GM12872 (cell line): ENCODE measurements around the gene UTS2R.

Experiments used
- CTCF ChIP-seq: IDR thresholded peaks from 3 replicates; pipeline ENCODE4 v1.5.1; 2011; ENCODE audit warnings: low read depth, mild to moderate bottlenecking, low read length, moderate library complexity; ENCODE audit not compliant: insufficient read depth

The UTS2R gene

DNA sequence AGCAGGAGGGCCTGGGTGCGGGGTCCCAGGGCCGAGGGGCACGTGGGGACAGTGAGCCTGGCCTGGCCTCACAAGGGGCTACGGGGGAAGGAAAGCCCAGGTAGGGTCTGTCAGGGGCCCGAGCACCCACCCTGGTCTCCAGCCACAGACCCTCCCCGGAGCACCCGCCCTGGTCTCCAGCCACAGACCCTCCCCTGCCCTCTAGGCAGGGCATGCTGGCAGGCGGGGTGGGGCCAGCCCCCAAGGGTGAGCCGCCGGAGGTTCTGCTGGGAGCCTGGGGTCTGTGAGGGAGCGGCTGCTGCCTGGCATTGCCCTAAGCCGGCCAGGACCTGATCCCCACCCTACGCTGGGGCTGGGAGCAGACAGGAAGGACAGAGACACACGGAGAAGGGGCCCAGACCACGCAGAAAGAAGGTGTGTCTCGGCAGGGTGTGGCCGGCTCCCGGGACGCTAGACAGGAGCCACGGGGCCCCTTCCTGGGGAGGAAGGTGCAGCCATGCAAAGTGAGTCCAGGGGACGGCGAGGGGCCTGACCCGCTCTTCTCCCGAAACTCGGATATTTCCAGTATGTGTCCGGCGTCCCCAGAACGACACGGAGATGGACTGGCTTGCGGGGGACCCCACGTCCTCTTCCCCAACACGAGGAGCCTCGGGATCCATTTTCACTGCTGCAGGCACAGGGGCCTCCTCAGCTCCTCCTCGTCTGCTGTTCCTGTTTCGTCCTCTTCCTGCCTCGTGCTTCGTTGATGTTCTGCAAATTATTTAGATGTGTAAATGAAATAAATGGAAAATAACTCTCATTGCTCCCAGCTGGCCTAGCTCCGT lies 15.5 kb downstream of the UTS2R start:
- no peak for TF ChIP-seq CTCF

- no peak for TF ChIP-seq CTCF
Observed at GRCh38 chr17:82387705-82388106, 16.1 kb downstream of the UTS2R start.

DNA sequence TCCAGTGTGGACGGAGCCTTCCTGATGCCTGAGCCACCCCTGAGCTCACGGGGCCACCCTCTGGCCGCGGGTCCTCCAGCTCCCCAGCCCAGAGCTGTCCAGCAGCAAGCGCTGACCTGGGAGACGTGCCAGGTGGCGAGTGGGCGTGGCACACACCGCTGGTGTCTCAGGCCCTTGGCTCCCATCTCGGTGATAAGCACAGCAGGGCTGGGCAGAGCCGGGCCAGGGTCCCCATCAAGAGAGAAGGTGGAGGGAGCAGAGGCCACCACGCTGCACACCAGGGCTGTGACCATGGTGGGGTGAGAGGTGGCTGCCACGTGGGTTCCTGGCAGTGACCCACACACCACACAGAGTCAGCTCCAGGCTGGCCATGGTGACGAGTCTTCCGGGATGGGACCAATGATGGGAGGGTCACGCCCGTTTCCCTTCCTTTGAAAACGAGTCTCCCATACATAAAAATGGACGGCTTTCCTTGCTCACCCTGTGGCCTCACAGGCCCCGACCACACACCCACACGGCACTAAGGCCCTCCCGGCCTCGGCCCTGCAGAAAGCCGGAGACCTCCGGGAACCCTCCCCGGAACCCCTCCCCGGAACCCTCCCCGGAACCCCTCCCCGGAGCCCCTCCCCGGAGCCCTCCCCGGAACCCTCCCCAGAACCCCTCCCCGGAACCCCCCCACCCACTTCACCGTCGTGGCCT lies 16.8 kb downstream of the UTS2R start:
- no peak for TF ChIP-seq CTCF

DNA sequence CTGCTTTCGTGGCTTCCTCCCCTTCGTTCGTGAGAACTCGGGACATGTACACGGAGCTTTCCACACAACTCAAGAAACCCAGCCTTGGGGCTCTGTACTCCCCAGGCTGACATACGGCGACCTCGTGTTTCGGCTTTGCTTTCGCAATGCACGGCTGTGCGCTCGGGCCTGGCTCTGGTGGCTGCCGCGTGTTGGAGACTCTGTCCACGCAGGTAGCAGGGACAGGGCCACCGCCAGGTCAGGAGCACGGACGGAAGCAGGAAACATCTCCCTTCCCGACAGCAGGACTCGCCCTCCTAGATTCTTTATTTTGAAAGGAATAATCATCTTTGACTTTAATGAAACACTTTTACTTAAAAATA lies 17.3 kb downstream of the UTS2R start:
- no peak for TF ChIP-seq CTCF

DNA sequence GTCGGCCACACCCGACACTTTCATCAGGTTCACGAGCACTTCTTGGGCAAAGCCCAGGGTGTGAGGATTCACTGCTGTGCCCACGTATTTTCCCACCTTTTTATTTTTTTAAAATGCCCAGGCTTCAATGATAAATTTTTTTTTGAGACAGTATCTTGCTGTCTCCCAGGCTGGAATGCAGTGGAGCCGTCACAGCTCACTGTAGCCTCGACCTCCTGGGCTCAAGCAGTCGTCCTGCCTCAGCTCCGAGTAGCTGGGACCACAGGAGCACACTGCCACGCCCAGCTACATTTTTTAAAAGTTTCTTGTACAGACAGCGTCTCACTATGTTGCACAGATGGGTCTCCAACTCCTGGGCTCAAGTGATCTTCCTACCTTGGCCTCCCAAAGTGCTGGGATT lies 17.8 kb downstream of the UTS2R start:
- TF ChIP-seq CTCF = no peak

DNA sequence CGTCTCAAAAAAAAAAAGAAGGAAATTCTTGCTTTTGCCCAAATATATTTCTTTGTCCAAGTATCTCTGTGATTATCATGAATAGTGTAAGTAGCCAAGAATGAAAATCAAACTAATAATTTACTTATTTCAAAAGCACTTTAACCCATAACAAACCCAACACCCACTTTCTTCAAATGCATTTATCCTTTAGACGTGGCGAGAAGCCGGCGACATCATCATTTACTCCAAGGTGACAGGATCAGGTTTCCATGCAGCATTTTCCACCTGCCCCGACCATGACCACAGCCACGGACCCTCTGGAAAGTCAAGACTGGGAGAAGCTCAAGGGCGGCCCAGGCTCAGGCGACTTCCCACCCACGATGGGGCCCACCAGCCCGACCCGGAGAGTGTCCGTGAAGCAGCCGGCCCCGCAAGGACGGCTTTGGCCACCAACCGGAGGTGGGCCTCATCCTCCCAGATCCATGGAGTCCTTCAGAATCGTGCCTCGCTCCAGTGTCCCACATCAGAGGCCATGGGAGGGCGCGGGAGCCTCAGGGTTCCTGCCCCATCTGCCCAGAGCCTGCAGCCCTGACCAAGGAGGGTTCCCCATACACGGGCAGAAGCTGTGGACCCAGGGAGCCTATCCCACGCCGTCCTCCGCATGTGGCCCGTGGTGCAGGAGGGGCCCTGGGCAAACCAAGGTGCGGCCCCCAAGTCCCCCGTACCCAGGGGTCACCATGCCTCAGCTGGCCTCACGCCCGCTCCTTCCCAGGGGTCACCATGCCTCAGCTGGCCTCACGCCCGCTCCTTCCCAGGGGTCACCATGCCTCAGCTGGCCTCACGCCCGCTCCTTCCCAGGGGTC lies 18.7 kb downstream of the UTS2R start:
- TF ChIP-seq CTCF = no peak

DNA sequence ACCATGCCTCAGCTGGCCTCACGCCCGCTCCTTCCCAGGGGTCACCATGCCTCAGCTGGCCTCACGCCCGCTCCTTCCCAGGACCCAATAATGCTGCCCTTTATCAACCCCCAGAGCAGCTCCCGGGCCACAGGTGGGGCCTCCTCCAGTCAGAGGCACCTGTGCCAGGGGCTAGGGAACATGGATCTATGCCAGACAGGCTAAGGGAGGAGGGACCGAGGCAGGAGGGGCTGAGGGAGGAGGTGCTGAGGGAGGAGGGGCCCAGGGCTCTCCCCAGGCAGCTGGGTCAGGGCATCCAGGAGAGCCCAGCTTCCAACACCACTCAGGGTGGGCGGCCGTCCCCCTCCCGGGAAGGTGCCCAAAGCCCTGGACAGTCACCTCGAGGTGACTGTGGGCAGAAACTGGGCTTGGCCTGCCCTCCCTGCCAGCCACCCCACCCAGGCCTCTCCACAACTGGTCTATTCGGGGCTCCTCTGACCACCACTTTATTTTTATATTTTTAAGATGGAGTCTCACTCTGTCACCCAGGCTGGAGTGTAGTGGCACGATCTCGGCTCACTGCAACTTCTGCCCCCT lies 19.4 kb downstream of the UTS2R start:
- no peak for TF ChIP-seq CTCF
